ENCODE measurements around the gene YY1.
A peak's percentile ranks its signal among the peaks of the same experiment; 100 is the strongest.
"Not testable (repeated sequence)": the region's sequence is repeated elsewhere in the genome, so short reads cannot be mapped to it uniquely, and the experiment has no call there.

The YY1 gene

DNA sequence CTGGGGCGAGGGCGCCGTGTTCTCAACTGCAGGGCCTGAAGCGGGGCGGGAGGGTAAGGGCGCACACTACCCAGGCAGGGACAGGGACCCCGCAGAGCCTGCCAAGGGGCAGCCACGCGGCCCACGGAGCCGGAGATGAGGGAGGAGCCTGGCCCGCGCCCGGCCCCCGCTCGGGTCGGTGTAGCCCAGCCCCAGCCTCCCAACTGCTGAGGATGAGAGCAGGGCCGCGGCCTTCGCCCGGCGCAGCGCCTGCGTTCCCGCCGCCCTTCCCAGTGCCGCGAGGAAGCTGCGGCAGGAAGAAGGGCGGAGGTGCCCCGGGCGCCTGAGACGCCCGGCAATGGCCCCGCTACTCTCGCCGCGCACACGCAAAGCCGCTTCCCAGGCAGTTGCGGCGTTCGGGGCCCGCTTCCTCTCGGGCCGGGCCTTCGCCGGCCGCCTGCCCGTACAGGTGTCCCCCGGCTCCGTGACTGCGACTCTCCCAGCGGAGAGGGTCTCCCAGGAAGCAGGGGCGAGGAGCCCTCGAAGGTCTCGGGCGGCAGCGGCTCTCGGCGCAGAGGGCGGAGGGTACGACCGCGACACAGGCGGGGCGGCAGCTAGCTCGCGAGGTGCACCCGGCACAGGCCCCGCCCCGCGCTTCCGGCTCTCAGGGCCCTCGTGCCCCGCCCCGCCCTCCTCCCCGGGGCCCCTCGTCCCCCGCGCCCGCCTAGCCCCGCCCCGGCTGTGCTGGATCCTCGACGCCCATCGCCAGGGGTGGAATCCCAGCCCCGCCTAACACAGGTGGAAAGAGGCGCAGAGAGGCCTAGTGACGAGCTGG is 24.8 kb upstream of the YY1 start:
- ATAC-seq = peak; percentile 95 to 96

- no peak for ATAC-seq
These were observed 24.2 kb upstream of the YY1 start for GRCh38 chr14:100214770-100215083.

DNA sequence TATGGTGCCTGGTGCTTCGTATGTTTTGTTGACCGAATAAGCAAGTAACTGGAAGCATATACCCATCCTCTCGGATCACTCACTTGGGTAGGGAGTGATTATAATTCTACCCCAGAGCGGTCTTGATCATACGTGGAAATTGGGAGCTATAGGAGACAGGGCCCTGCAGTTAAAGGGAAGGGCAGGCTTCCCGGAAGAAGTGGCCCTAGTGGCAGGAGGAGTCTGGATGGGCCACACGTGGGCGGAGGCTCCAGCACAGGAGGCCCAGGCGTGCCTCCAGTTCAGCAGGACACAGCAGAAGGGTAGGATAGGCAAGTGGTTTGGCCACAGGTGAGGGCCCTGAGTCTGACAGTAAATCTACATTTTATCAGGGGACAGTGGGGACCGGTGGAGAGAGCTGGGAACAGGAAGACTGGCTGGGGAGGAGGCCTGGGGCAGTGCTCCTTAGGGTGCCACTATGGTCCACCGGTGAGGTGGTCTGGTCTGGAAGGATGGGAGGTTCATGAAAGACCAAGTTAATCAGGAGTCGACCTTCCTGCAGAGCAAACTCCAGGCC is 23.5 kb upstream of the YY1 start:
- no peak for ATAC-seq

GRCh38 chr14:100219126-100219785 is 19.7 kb upstream of the YY1 start:
- no peak for ATAC-seq

GRCh38 chr14:100221533-100222223 is 17.3 kb upstream of the YY1 start:
- peak; percentile 94 to 97 for ATAC-seq

DNA sequence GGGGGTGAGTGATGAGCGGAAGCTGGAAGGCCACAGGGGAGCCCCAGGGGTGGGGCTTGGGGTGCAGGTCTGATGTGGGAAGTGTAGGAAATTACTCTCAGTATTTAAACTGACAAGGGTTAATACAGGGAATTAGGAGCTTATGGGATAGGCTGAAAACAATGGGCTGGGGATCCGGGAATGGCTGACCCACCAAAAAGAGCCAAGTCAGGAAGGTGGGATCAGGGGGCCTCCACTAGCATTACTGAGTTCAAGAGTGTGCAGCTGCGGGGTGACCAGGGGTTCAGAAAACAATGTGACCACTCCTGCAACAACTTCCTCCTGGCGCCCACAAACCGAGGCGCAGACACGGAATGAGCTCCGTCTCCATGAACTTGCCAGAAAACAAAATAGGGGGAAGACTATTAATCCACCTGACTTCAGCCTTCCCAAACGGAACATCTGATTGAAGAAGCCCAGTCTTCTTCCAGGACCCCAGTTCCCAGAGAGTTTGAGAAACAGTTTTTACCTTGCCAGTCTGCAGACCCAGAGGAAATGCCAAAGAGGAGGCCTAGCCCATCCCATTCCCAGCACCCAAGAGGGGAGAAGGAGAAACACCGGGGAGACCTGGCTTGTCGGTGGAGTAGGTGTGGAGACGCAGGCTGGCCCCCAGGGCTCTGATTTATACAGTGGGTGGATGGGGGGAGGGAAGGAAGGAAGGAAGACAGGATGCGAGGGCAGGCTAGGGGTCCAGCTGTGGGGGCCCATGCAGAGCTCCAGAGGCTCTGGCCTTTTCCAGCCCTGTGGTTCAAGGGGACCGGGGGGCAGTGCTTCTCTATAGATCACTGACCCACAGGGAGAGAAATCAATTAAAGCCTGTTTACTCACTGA is 16.5 kb upstream of the YY1 start:
- no peak for ATAC-seq

DNA sequence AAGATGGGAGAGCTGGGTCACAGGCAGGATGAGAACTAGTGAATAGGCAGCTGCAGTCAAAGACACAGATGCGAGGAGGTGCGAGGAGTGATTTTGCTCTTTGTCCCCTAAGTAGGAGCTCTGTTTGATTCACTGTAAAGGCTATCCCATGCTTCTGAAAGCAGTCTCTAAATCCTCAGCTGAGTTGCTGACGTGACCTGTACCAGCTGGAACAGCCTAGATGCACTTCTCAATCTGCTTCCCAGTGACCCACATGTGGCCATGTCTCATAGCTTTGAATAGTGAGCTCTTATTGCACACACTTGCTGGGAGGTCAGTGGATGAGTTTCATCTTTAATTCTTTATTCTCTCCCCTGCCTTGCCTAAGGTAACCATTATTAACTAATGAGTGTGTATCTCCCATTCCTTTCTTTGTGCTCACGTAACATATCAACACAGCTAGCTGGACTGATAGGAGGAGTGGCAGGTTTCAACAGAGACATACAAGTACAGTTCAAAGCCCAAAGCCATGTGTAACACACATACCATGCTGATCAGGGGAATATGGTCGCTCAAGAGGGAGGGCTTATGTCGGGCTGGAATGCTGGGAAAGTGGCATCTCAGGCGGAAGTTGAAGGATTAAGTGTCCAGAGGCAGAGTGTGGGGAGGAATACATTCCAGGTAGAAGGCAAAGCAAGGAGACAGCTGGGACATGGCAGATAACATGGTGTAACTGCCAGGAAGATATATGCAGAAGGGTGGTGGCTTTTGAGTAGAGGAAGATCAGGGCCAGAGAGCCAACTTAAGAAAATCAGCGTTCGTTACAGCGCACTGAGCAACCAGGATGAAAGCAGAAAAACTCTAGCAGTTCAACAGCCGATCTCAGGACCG is 15.4 kb upstream of the YY1 start:
- ATAC-seq = no peak

- ATAC-seq = no peak
These were observed 14.6 kb upstream of the YY1 start for GRCh38 chr14:100224229-100224866.

GRCh38 chr14:100225169-100225568 is 13.8 kb upstream of the YY1 start:
- no peak for ATAC-seq

DNA sequence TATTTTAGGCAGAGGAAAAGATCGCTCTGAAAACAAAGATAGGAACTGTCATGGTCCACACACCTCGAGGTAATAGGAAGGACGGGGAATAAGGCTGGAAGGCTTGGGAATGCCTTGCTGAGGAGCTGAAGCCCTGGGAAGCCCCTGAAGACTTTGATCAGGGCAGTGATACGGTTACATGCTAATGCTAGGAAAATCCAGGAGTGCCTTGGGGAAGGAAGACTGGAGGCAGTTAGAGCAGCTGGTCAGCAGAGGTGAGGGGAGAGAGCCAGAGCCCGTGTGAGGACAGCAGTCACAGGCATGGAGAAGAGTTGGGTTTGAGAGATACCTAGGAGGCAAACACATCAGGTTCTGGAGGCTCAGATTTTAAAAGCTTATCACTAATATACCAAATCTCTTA is 8.6 kb upstream of the YY1 start:
- ATAC-seq = no peak

GRCh38 chr14:100234511-100234910 is 4.4 kb upstream of the YY1 start:
- no peak for ATAC-seq

DNA sequence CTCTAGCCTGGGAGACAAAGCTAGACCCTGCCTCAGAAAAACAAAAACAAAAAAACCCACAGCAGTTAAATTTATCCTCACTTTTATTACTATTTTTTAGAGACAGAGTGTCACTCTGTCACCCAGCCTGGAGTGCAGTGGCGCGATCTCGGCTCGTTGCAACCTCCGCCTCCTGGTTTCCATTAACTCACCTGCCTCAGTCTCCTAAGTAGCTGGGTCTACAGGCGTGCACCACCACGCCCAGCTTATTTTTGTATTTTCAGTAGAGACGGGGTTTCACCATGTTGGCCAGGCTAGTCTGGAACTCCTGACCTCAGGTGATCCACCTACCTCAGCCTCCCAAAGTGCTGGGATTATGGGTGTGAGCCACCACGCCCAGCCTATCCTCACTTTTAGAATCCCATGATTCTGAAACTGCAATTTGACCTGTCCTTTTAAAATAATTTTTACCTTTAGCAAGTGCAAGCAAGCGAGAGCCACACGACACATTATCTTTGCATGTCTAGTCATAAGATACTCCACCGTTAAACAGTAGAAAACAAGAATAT is 2.6 kb upstream of the YY1 start:
- ATAC-seq = not testable (repeated sequence)

GRCh38 chr14:100236881-100237280 is 2.1 kb upstream of the YY1 start:
- ATAC-seq = no peak

DNA sequence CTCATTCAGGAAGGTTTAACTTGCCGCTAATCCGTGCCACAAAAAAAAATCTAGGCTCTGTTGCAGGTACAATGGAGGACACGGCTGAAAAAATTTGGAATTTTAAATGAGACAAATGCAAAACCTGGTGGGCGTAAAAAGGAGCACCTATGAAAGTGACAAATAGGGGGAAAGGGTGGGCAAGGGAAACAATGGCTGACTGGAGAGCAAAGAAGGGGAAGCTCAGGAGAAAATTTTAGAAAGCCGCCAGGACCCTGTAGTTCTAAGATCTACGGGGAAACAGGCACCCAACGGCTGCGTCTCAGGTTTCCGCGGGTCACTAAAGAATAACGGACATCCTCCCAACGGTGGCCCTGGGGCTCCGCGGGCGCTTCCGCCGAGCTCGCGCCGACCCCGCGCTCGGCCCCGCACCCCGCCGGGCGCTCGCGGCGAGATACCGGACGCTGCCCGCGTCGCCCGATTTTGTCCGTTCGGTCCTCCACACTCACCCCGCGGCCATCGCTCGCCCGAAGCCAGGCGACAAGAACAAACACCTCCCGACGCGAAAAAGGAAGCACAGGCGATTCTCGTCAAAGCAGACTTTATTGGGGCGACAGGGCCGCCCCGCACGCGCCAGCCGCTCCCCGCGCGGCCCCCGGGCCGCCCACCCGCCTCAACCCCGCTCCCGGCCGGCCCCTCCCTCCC is 1.1 kb upstream of the YY1 start:
- peak; percentile 8 to 11 for ATAC-seq

DNA sequence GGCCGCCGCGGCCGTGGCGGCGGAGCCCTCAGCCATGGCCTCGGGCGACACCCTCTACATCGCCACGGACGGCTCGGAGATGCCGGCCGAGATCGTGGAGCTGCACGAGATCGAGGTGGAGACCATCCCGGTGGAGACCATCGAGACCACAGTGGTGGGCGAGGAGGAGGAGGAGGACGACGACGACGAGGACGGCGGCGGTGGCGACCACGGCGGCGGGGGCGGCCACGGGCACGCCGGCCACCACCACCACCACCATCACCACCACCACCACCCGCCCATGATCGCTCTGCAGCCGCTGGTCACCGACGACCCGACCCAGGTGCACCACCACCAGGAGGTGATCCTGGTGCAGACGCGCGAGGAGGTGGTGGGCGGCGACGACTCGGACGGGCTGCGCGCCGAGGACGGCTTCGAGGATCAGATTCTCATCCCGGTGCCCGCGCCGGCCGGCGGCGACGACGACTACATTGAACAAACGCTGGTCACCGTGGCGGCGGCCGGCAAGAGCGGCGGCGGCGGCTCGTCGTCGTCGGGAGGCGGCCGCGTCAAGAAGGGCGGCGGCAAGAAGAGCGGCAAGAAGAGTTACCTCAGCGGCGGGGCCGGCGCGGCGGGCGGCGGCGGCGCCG is 381 bp downstream of the YY1 start:
- no peak for ATAC-seq

DNA sequence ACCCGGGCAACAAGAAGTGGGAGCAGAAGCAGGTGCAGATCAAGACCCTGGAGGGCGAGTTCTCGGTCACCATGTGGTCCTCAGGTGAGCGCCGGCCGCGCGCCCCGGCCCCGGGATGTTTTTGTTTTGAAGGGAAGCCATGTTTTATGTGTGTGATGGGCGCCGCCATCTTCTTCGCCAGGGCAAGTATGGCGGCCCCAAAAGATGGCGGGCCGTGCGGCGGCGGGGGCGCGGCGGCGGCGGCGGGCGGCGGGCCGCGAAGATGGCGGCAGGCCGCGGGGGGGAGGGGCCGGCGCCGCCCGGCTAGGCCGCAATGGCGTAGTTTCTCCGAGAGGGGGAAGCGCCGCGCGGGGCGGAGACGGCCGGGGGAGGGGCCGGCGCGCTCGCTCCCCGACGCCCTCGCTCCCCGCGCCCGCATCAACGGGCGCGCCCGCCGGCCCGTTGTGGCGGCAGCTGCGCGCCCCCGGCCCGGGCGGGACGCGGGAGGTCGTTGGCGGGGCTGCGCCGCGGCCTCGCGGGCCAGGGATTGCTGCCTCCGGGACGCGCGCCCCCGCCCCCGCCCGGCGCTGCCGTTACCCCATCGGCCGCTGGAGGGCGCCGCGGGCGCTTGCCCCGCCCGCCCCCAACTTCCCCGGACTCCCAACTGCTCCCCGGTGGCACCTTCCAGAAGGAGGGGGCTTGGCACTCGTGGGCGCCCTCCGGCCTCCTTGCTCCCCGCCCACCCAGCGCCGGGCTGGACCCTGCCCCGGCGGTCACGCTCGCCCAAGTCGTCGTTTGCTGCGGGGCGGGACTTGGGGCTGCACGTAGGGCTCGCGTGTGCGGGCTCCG is 1.1 kb downstream of the YY1 start:
- peak; percentile 30 to 36 for ATAC-seq

DNA sequence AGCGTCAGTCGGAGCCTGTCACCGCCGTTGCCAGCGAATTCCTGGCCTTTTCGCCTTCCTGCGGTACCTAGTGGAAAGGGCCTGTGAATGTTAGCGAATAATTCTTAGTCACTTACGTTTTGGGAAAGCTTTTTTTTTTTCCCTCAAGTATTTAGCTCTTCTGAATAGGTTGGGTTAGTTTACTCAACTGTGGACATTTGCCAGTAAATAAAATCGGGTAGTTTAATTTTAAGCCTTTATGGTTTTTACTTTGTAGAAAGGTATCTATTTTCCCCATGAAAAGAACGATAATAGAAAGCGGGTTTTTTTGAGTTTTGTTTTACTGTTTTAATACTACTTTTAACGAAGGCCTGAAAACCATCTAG is 1.7 kb downstream of the YY1 start:
- no peak for ATAC-seq

GRCh38 chr14:100241279-100241678 is 2.3 kb downstream of the YY1 start:
- ATAC-seq = no peak

- no peak for ATAC-seq
These were observed 4.1 kb downstream of the YY1 start for GRCh38 chr14:100243020-100243419.
